HepG2 (cell line): ENCODE data around the gene ARHGEF16. TPM values are rescaled to one million over a fixed set of nuclear protein-coding genes. Genes with fewer than 3 reads are reported as not detected.
A peak's percentile ranks its signal among the peaks of the same experiment; 100 is the strongest.

Experiments
- BHLHE40 ChIP-seq: IDR thresholded peaks from 2 replicates; pipeline ENCODE4 v1.6.1; 2011; ENCODE audit warnings: low read length, improper control_type of control experiment
- DPF2 ChIP-seq: sonication (generic); formaldehyde crosslinking; IDR thresholded peaks from 2 replicates; pipeline ENCODE4 v1.4.0; 2020; ENCODE audit warnings: mild to moderate bottlenecking, low read depth, missing genetic modification reagents, borderline replicate concordance
- FOXK1 ChIP-seq: sonication (generic); formaldehyde crosslinking; IDR thresholded peaks from 2 replicates; pipeline ENCODE4 v1.4.0; 2020; ENCODE audit warnings: low read depth, missing genetic modification reagents, borderline replicate concordance
- GLMP ChIP-seq: sonication (generic); formaldehyde crosslinking; IDR thresholded peaks from 2 replicates; pipeline ENCODE4 v1.9.0; 2021; ENCODE audit warnings: missing genetic modification reagents, mild to moderate bottlenecking, borderline replicate concordance
- HCFC1 ChIP-seq: fragments of 150-350 bp; IDR thresholded peaks from 2 replicates; pipeline ENCODE4 v1.6.1; 2014; ENCODE audit warnings: low read depth, low read length
- HNRNPK ChIP-seq: fragments of 200-400 bp; formaldehyde crosslinking; IDR thresholded peaks from 2 replicates; pipeline ENCODE4 v1.6.1; 2018; ENCODE audit warnings: low read length, low read depth, moderate library complexity, mild to moderate bottlenecking; ENCODE audit not compliant: poor library complexity, severe bottlenecking
- KDM5B ChIP-seq: sonication (generic); formaldehyde crosslinking; IDR thresholded peaks from 2 replicates; pipeline ENCODE4 v1.4.0; 2020; ENCODE audit warnings: missing genetic modification reagents, mild to moderate bottlenecking, borderline replicate concordance
- MTF2 ChIP-seq: sonication (generic); formaldehyde crosslinking; IDR thresholded peaks from 2 replicates; pipeline ENCODE4 v1.5.0; 2020; ENCODE audit warnings: missing genetic modification reagents, borderline replicate concordance
- PITX1 ChIP-seq: sonication (generic); formaldehyde crosslinking; IDR thresholded peaks from 2 replicates; pipeline ENCODE4 v1.5.1; 2020; ENCODE audit warnings: mild to moderate bottlenecking, missing genetic modification reagents
- POGZ ChIP-seq: sonication (generic); formaldehyde crosslinking; IDR thresholded peaks from 2 replicates; pipeline ENCODE4 v1.4.0; 2020; ENCODE audit warnings: mild to moderate bottlenecking, missing genetic modification reagents
- SRF ChIP-seq: IDR thresholded peaks from 2 replicates; pipeline ENCODE4 v1.6.1; 2011; ENCODE audit warnings: mild to moderate bottlenecking, low read depth, low read length, moderate library complexity
- ZMYM2 ChIP-seq: sonication (generic); formaldehyde crosslinking; IDR thresholded peaks from 2 replicates; pipeline ENCODE4 v1.8.0; 2022; ENCODE audit warnings: mild to moderate bottlenecking, missing genetic modification reagents
- ZNF124 ChIP-seq: sonication (generic); formaldehyde crosslinking; IDR thresholded peaks from 2 replicates; pipeline ENCODE4 v1.4.0; 2020; ENCODE audit warnings: missing genetic modification reagents
- ZNF142 ChIP-seq: sonication (generic); formaldehyde crosslinking; IDR thresholded peaks from 2 replicates; pipeline ENCODE4 v1.4.0; 2020; ENCODE audit warnings: missing genetic modification reagents
- ZNF34 ChIP-seq: sonication (generic); formaldehyde crosslinking; IDR thresholded peaks from 2 replicates; pipeline ENCODE4 v1.4.0; 2020; ENCODE audit warnings: mild to moderate bottlenecking, missing genetic modification reagents, borderline replicate concordance
- ZNF350 ChIP-seq: sonication (generic); formaldehyde crosslinking; IDR thresholded peaks from 2 replicates; pipeline ENCODE4 v1.4.0; 2020; ENCODE audit warnings: mild to moderate bottlenecking, low read depth, missing genetic modification reagents, borderline replicate concordance
- ZNF639 ChIP-seq: conservative IDR thresholded peaks from 2 replicates; pipeline ENCODE4 v1.6.1; 2018; ENCODE audit warnings: missing genetic modification reagents
- ZNF710 ChIP-seq: sonication (generic); formaldehyde crosslinking; IDR thresholded peaks from 2 replicates; pipeline ENCODE4 v1.5.0; 2020; ENCODE audit warnings: mild to moderate bottlenecking, missing genetic modification reagents, borderline replicate concordance
- ZNF724P ChIP-seq: sonication (generic); formaldehyde crosslinking; IDR thresholded peaks from 2 replicates; pipeline ENCODE4 v1.8.0; 2022; ENCODE audit warnings: missing genetic modification reagents, borderline replicate concordance
- polyA plus RNA-seq, 8 experiments: library from polyadenylated mRNA; depleted of rRNA in 3 of 8; stranded (reverse) in 7 of 8; unstranded in 1 of 8; fragments of >200 nt; fragmentation: Illumina TruSeq in 4 of 8; extraction: Trizol in 4 of 8; gene quantifications; 2 replicates each; pipeline versions ENCODE4 v1.2.1 to v1.2.3, GENCODE V29; 2011 to 2016; ENCODE audit warnings: low read depth in 4 of 8, missing spikeins in 1 of 8, mixed read lengths in 1 of 8; ENCODE audit not compliant: insufficient read depth in 1 of 8
- total RNA-seq, 5 experiments: library from RNA; depleted of rRNA; stranded (reverse); fragments of >200 nt; fragmentation: Illumina TruSeq; extraction: Trizol; gene quantifications; 2 replicates each; pipeline ENCODE4 v1.2.3, GENCODE V29; 2016; ENCODE audit warnings: low read depth in 1 of 5

Gene ARHGEF16
- total and polyA plus RNA-seq, 2 of the 13 experiments (the other 11 are each of a cell fraction or from before 2014, with no cell fraction given) = 20.3 to 39.9 TPM

GRCh38 chr1:3423245-3423829, 31.1 kb upstream of the ARHGEF16 start (continued):
- TF ChIP-seq GLMP (CRISPR knock-in tag) (no peak), FOXK1 (CRISPR knock-in tag) (peak; percentile 54; the same call in 1 of the 2 replicates), ZNF639 (CRISPR knock-in tag) (peak; percentile 61; the same call in 1 of the 2 replicates), POGZ (CRISPR knock-in tag) (peak; percentile 63; the same call in 1 of the 2 replicates), ZMYM2 (CRISPR knock-in tag) (peak; percentile 85), ZNF724P (CRISPR knock-in tag) (0 out of 2 replicates have a peak, but pooled peaks have one; percentile 70), SRF (no peak), HNRNPK (no peak), HCFC1 (no peak), MTF2 (CRISPR knock-in tag) (no peak), BHLHE40 (peak; percentile 70; the same call in 1 of the 2 replicates), ZNF34 (no peak), ZNF350 (CRISPR knock-in tag) (no peak; the same call in 1 of the 2 replicates), KDM5B (CRISPR knock-in tag) (peak; percentile 78), ZNF710 (CRISPR knock-in tag) (no peak), ZNF142 (no peak), ZNF124 (CRISPR knock-in tag) (0 out of 2 replicates have a peak, but pooled peaks have one; percentile 48), PITX1 (CRISPR knock-in tag) (peak; percentile 85), DPF2 (CRISPR knock-in tag) (no peak)
